Measurements from ENCODE around the gene GIPR.

GIPR gene

GRCh38 chr19:45729800-45730290 is 61.8 kb downstream of the GIPR start:
- peaks cover 4% of the 10 kb centered on the region for H3K36me3 ChIP-seq (ENCODE audit: control insufficient read depth, low read length)
- H3K79me2 ChIP-seq (ENCODE audit: control insufficient read depth, low read length): peaks cover 59% of the 10 kb centered on the region
- H3K4me1 ChIP-seq (ENCODE audit: control insufficient read depth, low read length): peaks cover 15% of the 10 kb centered on the region
- H3K4me2 ChIP-seq (ENCODE audit: low read length): peak overlapping the region; percentile 91
- no peak overlapping the region for H3K27ac ChIP-seq (ENCODE audit: low read depth, low read length)
- H4K20me1 ChIP-seq (ENCODE audit: control insufficient read depth, insufficient read depth, low read depth, low read length): no peaks in the 10 kb centered on the region
- TF ChIP-seq CTCF (IDR thresholded peaks at IDR 0.05; ENCODE audit: low read depth, low read length, poor library complexity, severe bottlenecking) (no peak), EZH2phosphoT487 (IDR thresholded peaks at IDR 0.05; ENCODE audit: borderline replicate concordance, low read length) (no peak)
- H3K4me3 ChIP-seq (ENCODE audit: low read length): peak overlapping the region; percentile 89
- no peaks in the 10 kb centered on the region for H3K9me2 ChIP-seq (replicated peaks; ENCODE audit: control insufficient read depth, low read length)
- H3K9me3 ChIP-seq (ENCODE audit: control insufficient read depth, insufficient read depth, low read length): no peaks in the 10 kb centered on the region
- peaks cover 3% of the 10 kb centered on the region; the same call in 1 of the 2 replicates for H3F3A ChIP-seq (ENCODE audit: control insufficient read depth, insufficient read depth)
- H3K27me3 ChIP-seq (ENCODE audit: control insufficient read depth, low read length): no peaks in the 10 kb centered on the region

- Histone ChIP-seq H3K79me2 (ENCODE audit: control insufficient read depth, low read length) (peaks cover 51% of the 10 kb centered on the region), H3F3A (ENCODE audit: control insufficient read depth, insufficient read depth) (peaks cover 3% of the 10 kb centered on the region; the same call in 1 of the 2 replicates)
Observed at GRCh38 chr19:45730368-45731288, 62.6 kb downstream of the GIPR start, which contains the start of gene FBXO46. Gene FBXO46 (minus strand): TSS chr19:45730896. CDS start chr19:45713495, 17,401 bp downstream.

More at GRCh38 chr19:45730368-45731288, 62.6 kb downstream of the GIPR start, which contains the start of gene FBXO46:
- no peaks in the 10 kb centered on the region for H3K27me3 ChIP-seq (ENCODE audit: control insufficient read depth, low read length)
- peak; percentile 38 for TF ChIP-seq CTCF (IDR thresholded peaks at IDR 0.05; ENCODE audit: low read depth, low read length, poor library complexity, severe bottlenecking)
- TF ChIP-seq EZH2phosphoT487 (IDR thresholded peaks at IDR 0.05; ENCODE audit: borderline replicate concordance, low read length): no peak
- H4K20me1 ChIP-seq (ENCODE audit: control insufficient read depth, insufficient read depth, low read depth, low read length): no peaks in the 10 kb centered on the region
- peak within 1 kb of the TSS; percentile 89 for H3K4me3 ChIP-seq (ENCODE audit: low read length)
- peak within 1 kb of the TSS; percentile 13; the same call in 1 of the 2 replicates for H3K27ac ChIP-seq (ENCODE audit: low read depth, low read length)
- H3K4me2 ChIP-seq (ENCODE audit: low read length): peak within 1 kb of the TSS; percentile 91
- H3K36me3 ChIP-seq (ENCODE audit: control insufficient read depth, low read length): peaks cover 4% of the 10 kb centered on the region
- peaks cover 15% of the 10 kb centered on the region for H3K4me1 ChIP-seq (ENCODE audit: control insufficient read depth, low read length)
- no peaks in the 10 kb centered on the region for H3K9me2 ChIP-seq (replicated peaks; ENCODE audit: control insufficient read depth, low read length)
- no peaks in the 10 kb centered on the region for H3K9me3 ChIP-seq (ENCODE audit: control insufficient read depth, insufficient read depth, low read length)

All from DOHH2 (cell line).